ENCODE data around the gene CRY1. TPM values are rescaled to one million over a fixed set of nuclear protein-coding genes. Genes with fewer than 3 reads are reported as not detected.

The CRY1 gene
- total and polyA plus RNA-seq, 2 of the 4 experiments (the other 2 are of a cell fraction), result 5.9 to 9.9 TPM

- Histone ChIP-seq H3K79me1 (ENCODE audit: low read depth in 1 of 2, low read length in 2 of 2) (peaks cover 0 to 19% of the 10 kb centered on the region in 2 experiments; a peak in 3 of 4 replicates), H2AK9ac (replicated peaks; ENCODE audit: low read depth, low read length, poor library complexity) (no peak overlapping the region), H2BK15ac (ENCODE audit: low read depth, low read length) (no peak overlapping the region), H2BK5ac (ENCODE audit: low read depth, low read length, poor library complexity, severe bottlenecking) (peak overlapping the region; percentile 32), H3K56ac (ENCODE audit: extremely low read depth, insufficient read depth, low read length) (no peak overlapping the region), H3K9me3 (ENCODE audit: control insufficient read depth, insufficient read depth, low read length) (no peaks in the 10 kb centered on the region), H3K4me1 (ENCODE audit: control insufficient read depth, insufficient read depth, low read length) (peaks cover 5% of the 10 kb centered on the region; the same call in 1 of the 2 replicates), H2AK5ac (ENCODE audit: low read depth, low read length) (no peak overlapping the region), H3K27me3 (ENCODE audit: control insufficient read depth, insufficient read depth, low read length) (no peaks in the 10 kb centered on the region), H2AFZ (replicated peaks; ENCODE audit: low read length, poor library complexity) (no peak overlapping the region), H2BK20ac (ENCODE audit: low read depth, low read length) (no peak overlapping the region), H3K4me2 (ENCODE audit: low read depth, low read length) (peak overlapping the region; percentile 88), H4K91ac (ENCODE audit: insufficient read depth, low read depth, low read length) (no peak overlapping the region), H4K5ac (ENCODE audit: low read depth, low read length) (no peak overlapping the region), H3K14ac (replicated peaks; ENCODE audit: low read depth, low read length) (no peak overlapping the region), H3K9ac (ENCODE audit: low read depth, low read length) (no peak overlapping the region), H3K23ac (ENCODE audit: low read depth, low read length) (no peak overlapping the region), H4K8ac (ENCODE audit: low read depth in 2 of 2, low read length in 2 of 2) (no peak overlapping the region), H3K36me3 (ENCODE audit: control insufficient read depth, insufficient read depth, low read length) (no peaks in the 10 kb centered on the region), H3K27ac (ENCODE audit: insufficient read depth, low read length) (no peak overlapping the region), H3K4me3 (ENCODE audit: insufficient read depth, low read depth, low read length) (no peak overlapping the region), H2BK120ac (ENCODE audit: low read depth, low read length) (no peak overlapping the region), H3K9me1 (ENCODE audit: insufficient read depth, low read length) (no peaks in the 10 kb centered on the region; the same call in 1 of the 2 replicates), H3K18ac (ENCODE audit: low read depth, low read length) (no peak overlapping the region), H3K4ac (ENCODE audit: low read depth, low read length) (no peak overlapping the region), H4K20me1 (ENCODE audit: insufficient read depth, low read length) (peaks cover 7% of the 10 kb centered on the region; the same call in 1 of the 2 replicates)
- no TSS peak for BruUV-seq (replicated peaks)
- WGBS, 2 experiments (ENCODE audit: extremely low coverage in 2 of 2, insufficient read length in 1 of 2), result no CpG with 5 or more reads among the region's 2 CpGs
- CTCF ChIA-PET, result no interaction called here
- in situ Hi-C loops (cut with MboI; ENCODE audit: low sequenced_read_pairs) (no loop called here), intact Hi-C loops (cut with micrococcal nuclease) (loop anchor here (2.0 kb wide), 2 partner anchors 33 to 65 kb away; partner anchors contain the start of gene CRY1), dilution Hi-C loops (cut with HindIII; ENCODE audit: low sequenced_read_pairs, unreplicated experiment) (no loop called here)
- TF ChIP-seq CEBPB (IDR thresholded peaks at IDR 0.05; ENCODE audit: low read depth, low read length) (no peak), MAFK (IDR thresholded peaks at IDR 0.05; ENCODE audit: low read depth, low read length) (peak; percentile 77), FOS (IDR thresholded peaks at IDR 0.05; ENCODE audit: low read depth, low read length) (peak; percentile 65), RFX5 (IDR thresholded peaks at IDR 0.05; ENCODE audit: low read depth, low read length) (no peak), MAZ (IDR thresholded peaks at IDR 0.05; ENCODE audit: borderline replicate concordance, low read depth, low read length) (no peak), USF2 (IDR thresholded peaks at IDR 0.05; ENCODE audit: low read depth, low read length) (no peak), MXI1 (IDR thresholded peaks at IDR 0.05; ENCODE audit: borderline replicate concordance, low read depth, low read length) (no peak), CTCF (conservative IDR thresholded peaks at IDR 0.05; ENCODE audit: low read depth, low read length) (no peak), NFE2L2 (IDR thresholded peaks at IDR 0.05; ENCODE audit: low read depth, low read length) (0 out of 2 replicates have a peak, but pooled peaks have one; percentile 11), RAD21 (IDR thresholded peaks at IDR 0.05; ENCODE audit: low read length) (no peak), BHLHE40 (IDR thresholded peaks at IDR 0.05; ENCODE audit: low read depth, low read length) (no peak), RCOR1 (IDR thresholded peaks at IDR 0.05; ENCODE audit: insufficient replicate concordance, low read length) (no peak), SMC3 (IDR thresholded peaks at IDR 0.05; ENCODE audit: low read depth, low read length) (no peak), CHD1 (IDR thresholded peaks at IDR 0.05; ENCODE audit: low read depth, low read length) (no peak), POLR2A (IDR thresholded peaks at IDR 0.05; ENCODE audit: low read depth, low read length) (peak; percentile 72)
- TF ChIP-seq, protein P1, sequence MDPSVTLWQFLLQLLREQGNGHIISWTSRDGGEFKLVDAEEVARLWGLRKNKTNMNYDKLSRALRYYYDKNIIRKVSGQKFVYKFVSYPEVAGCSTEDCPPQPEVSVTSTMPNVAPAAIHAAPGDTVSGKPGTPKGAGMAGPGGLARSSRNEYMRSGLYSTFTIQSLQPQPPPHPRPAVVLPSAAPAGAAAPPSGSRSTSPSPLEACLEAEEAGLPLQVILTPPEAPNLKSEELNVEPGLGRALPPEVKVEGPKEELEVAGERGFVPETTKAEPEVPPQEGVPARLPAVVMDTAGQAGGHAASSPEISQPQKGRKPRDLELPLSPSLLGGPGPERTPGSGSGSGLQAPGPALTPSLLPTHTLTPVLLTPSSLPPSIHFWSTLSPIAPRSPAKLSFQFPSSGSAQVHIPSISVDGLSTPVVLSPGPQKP (IDR thresholded peaks at IDR 0.05; ENCODE audit: borderline replicate concordance, low read depth, low read length), result no peak
- peak; percentile 96 for DNase-seq
- POLR2A ChIA-PET (ENCODE audit: unreplicated experiment), result no interaction called here
- ATAC-seq (ENCODE audit: low read depth), result peak; percentile 98
Observed at GRCh38 chr12:107027636-107028053, 65.7 kb downstream of the CRY1 start.

All from IMR-90 (cell line).